Fibroblast of peridontal ligament (primary cell): ENCODE data around the gene TAP1.
A peak's percentile ranks its signal among the peaks of the same experiment; 100 is the strongest.

ENCODE experiments used
- DNase-seq: peaks from one replicate; pipeline ENCODE4 v3.0.0-alpha.2; 2010; ENCODE audit errors: extremely low read depth

The TAP1 gene

GRCh38 chr6:32860674-32861073 is 7.2 kb upstream of the TAP1 start:
- no peak for DNase-seq

- DNase-seq: no peak
Observed at GRCh38 chr6:32858194-32858593, 4.7 kb upstream of the TAP1 start.

GRCh38 chr6:32857156-32857891 is 3.8 kb upstream of the TAP1 start:
- DNase-seq: no peak

- DNase-seq: no peak
Observed at GRCh38 chr6:32855467-32856174, 2.1 kb upstream of the TAP1 start.

GRCh38 chr6:32854376-32855178 is 1.1 kb upstream of the TAP1 start:
- peak; percentile 60 for DNase-seq

- peak; percentile 16 for DNase-seq
Observed at GRCh38 chr6:32852844-32853540, 512 bp downstream of the TAP1 start.

- DNase-seq: peak; percentile 14
Observed at GRCh38 chr6:32852018-32852843, 1.3 kb downstream of the TAP1 start.

- no peak for DNase-seq
Observed at GRCh38 chr6:32851025-32851424, 2.5 kb downstream of the TAP1 start.

GRCh38 chr6:32849126-32849525 is 4.4 kb downstream of the TAP1 start:
- no peak for DNase-seq

- DNase-seq: no peak
Observed at GRCh38 chr6:32847795-32848194, 5.7 kb downstream of the TAP1 start.

GRCh38 chr6:32847004-32847403 is 6.5 kb downstream of the TAP1 start:
- DNase-seq: no peak

- DNase-seq: no peak
Observed at GRCh38 chr6:32845384-32845884, 8.1 kb downstream of the TAP1 start.

- DNase-seq: no peak
Observed at GRCh38 chr6:32844839-32845383, 8.6 kb downstream of the TAP1 start.

- peak; percentile 92 for DNase-seq
Observed at GRCh38 chr6:32843979-32844838, 9.3 kb downstream of the TAP1 start, which contains the start of gene PSMB8. Gene PSMB8 (minus strand): TSS chr6:32844047. CDS start chr6:32843996, 51 bp downstream.

GRCh38 chr6:32843331-32843978 is 10.0 kb downstream of the TAP1 start:
- DNase-seq: peak; percentile 18

GRCh38 chr6:32842690-32843089 is 10.8 kb downstream of the TAP1 start:
- DNase-seq: no peak

- no peak for DNase-seq
Observed at GRCh38 chr6:32842021-32842650, 11.4 kb downstream of the TAP1 start.

- no peak for DNase-seq
Observed at GRCh38 chr6:32840604-32841246, 12.8 kb downstream of the TAP1 start.
